Ascending aorta (tissue), 2 donors: Measurements from ENCODE around the gene NPTX2. TPM values are rescaled to one million over a fixed set of nuclear protein-coding genes. Genes with fewer than 3 reads are reported as not detected.

Source experiments
- DNase-seq, 2 donors: peaks; one replicate each; pipeline ENCODE4 v3.0.0-alpha.2; 2019; ENCODE audit warnings: low spot score in 2 of 2
- H3K27ac ChIP-seq, 2 donors: fragments of 200-600 bp; sonication (generic); one replicate each; pipeline ENCODE4 v1.5.1; 2016 to 2017; ENCODE audit warnings: mild to moderate bottlenecking in 1 of 2
- H3K27me3 ChIP-seq: fragments of 200-600 bp; sonication (generic); one replicate; pipeline ENCODE4 v1.5.1; 2017
- H3K36me3 ChIP-seq, 2 donors: fragments of 200-600 bp; sonication (generic); one replicate each; pipeline ENCODE4 v1.5.1; 2016
- H3K4me1 ChIP-seq, 2 donors: fragments of 200-600 bp; sonication (generic); one replicate each; pipeline ENCODE4 v1.5.1; 2016 to 2017; ENCODE audit warnings: mild to moderate bottlenecking in 1 of 2
- H3K4me3 ChIP-seq, 2 donors: fragments of 200-600 bp; sonication (generic); one replicate each; pipeline ENCODE4 v1.5.1; 2016 to 2017; ENCODE audit warnings: mild to moderate bottlenecking in 1 of 2
- H3K9me3 ChIP-seq, 2 donors: fragments of 200-600 bp; sonication (generic); one replicate each; pipeline ENCODE4 v1.5.1; 2016
- CTCF ChIP-seq, 3 experiments: fragments of 200-600 bp in 2 of 3; fragments of 450-650 bp in 1 of 3; sonication (generic) in 2 of 3; IDR thresholded peaks; one replicate each; pipeline ENCODE4 v1.5.1; 2016 to 2019; ENCODE audit warnings: antibody characterized with exemption in 3 of 3, mild to moderate bottlenecking in 1 of 3, moderate library complexity in 1 of 3
- intact Hi-C: fragments of 100-400 bp; cut with DNase I; formaldehyde crosslinking; loops from one replicate; pipeline ENCODE4 v1.15.1; 2023
- total RNA-seq: library from RNA; depleted of rRNA; stranded (reverse); fragments of >200 nt; gene quantifications from one replicate; pipeline ENCODE4 v1.1.0, GENCODE V29; 2016

The NPTX2 gene
- total RNA-seq, 1 donor from 2014 or later, result 44.2 TPM

GRCh38 chr7:98646465-98646864 is 29.4 kb downstream of the NPTX2 start:
- Histone ChIP-seq H3K36me3 (no peaks in the 10 kb centered on the region), H3K9me3 (no peaks in the 10 kb centered on the region), H3K4me1 (no peaks in the 10 kb centered on the region), H3K27ac (no peak overlapping the region), H3K4me3 (no peak overlapping the region), H3K27me3 (no peaks in the 10 kb centered on the region)
- intact Hi-C loops, result loop anchor here (10.0 kb wide), 1 partner anchor 62 kb away; no protein-coding TSS in a partner anchor
- DNase-seq, result no peak
- no peak for TF ChIP-seq CTCF (IDR thresholded peaks at IDR 0.05)

- intact Hi-C loops, result loop anchor here (10.0 kb wide), 1 partner anchor 63 kb away; no protein-coding TSS in a partner anchor
- no peak for DNase-seq
- Histone ChIP-seq H3K36me3 (no peaks in the 10 kb centered on the region), H3K4me1 (no peaks in the 10 kb centered on the region), H3K27ac (no peak overlapping the region), H3K9me3 (no peaks in the 10 kb centered on the region), H3K27me3 (no peaks in the 10 kb centered on the region), H3K4me3 (no peak overlapping the region)
- TF ChIP-seq CTCF (IDR thresholded peaks at IDR 0.05), result no peak
Measured at GRCh38 chr7:98647326-98647725, 30.2 kb downstream of the NPTX2 start.

GRCh38 chr7:98651760-98652159 is 34.7 kb downstream of the NPTX2 start:
- TF ChIP-seq CTCF (IDR thresholded peaks at IDR 0.05), result no peak
- DNase-seq, result no peak

GRCh38 chr7:98653601-98654310 is 36.7 kb downstream of the NPTX2 start:
- no peaks in the 10 kb centered on the region for H3K4me1 ChIP-seq
- no peak overlapping the region for H3K27ac ChIP-seq
- H3K36me3 ChIP-seq, result no peaks in the 10 kb centered on the region
- no peaks in the 10 kb centered on the region for H3K9me3 ChIP-seq
- DNase-seq, result no peak
- no peak for TF ChIP-seq CTCF (IDR thresholded peaks at IDR 0.05)
- no peak overlapping the region for H3K4me3 ChIP-seq
- intact Hi-C loops, result no loop called here
- H3K27me3 ChIP-seq, result no peaks in the 10 kb centered on the region

More at GRCh38 chr7:98651760-98652159, 34.7 kb downstream of the NPTX2 start:
- Histone ChIP-seq H3K27me3 (no peaks in the 10 kb centered on the region), H3K36me3 (no peaks in the 10 kb centered on the region), H3K4me1 (no peaks in the 10 kb centered on the region), H3K27ac (no peak overlapping the region), H3K9me3 (no peaks in the 10 kb centered on the region), H3K4me3 (no peak overlapping the region)
- intact Hi-C loops, result no loop called here

- Histone ChIP-seq H3K9me3 (no peaks in the 10 kb centered on the region), H3K27ac (no peak overlapping the region), H3K27me3 (no peaks in the 10 kb centered on the region), H3K4me3 (no peak overlapping the region), H3K36me3 (no peaks in the 10 kb centered on the region), H3K4me1 (no peaks in the 10 kb centered on the region)
- no peak for DNase-seq
- intact Hi-C loops, result no loop called here
- no peak for TF ChIP-seq CTCF (IDR thresholded peaks at IDR 0.05)
Measured at GRCh38 chr7:98654524-98655272, 37.6 kb downstream of the NPTX2 start.
